Smooth muscle cell of the brain vasculature (primary cell): ENCODE measurements around the gene CEP126.
A peak's percentile ranks its signal among the peaks of the same experiment; 100 is the strongest.
"Not testable (repeated sequence)": the region's sequence is repeated elsewhere in the genome, so short reads cannot be mapped to it uniquely, and the experiment has no call there.

ENCODE experiments used
- DNase-seq: peaks from one replicate; pipeline ENCODE4 v3.0.0-alpha.2; 2012; ENCODE audit warnings: low read depth, low spot score

The CEP126 gene

GRCh38 chr11:101931692-101932091 lies 16.9 kb downstream of the CEP126 start:
- no peak for DNase-seq

GRCh38 chr11:101940901-101941520 lies 26.2 kb downstream of the CEP126 start:
- no peak for DNase-seq

DNA sequence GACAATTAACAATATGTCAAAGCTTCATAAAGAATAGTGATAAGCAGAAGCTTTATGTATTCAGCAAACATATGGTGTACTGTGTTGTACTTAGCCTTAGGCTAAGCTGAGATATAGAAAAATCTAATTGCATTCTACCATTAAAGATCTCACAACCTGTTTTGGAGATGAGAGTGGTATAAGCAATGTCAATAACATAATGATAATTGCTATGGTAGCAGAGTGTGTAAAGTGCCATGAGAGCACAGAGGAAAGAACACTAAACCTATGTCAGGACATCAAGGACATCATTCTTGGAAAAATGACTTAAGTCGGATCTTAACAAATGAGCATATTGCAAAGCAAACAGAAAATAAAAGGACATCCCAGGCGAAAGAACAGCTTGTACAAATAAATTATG lies 30.1 kb downstream of the CEP126 start:
- DNase-seq, result no peak

- DNase-seq, result no peak
These were observed 30.6 kb downstream of the CEP126 start for GRCh38 chr11:101945448-101945847.

- DNase-seq, result no peak
These were observed 34.9 kb downstream of the CEP126 start for GRCh38 chr11:101949680-101950220.

GRCh38 chr11:101955278-101955677 lies 40.5 kb downstream of the CEP126 start:
- no peak for DNase-seq

- DNase-seq, result no peak
These were observed 40.9 kb downstream of the CEP126 start for GRCh38 chr11:101955701-101956100.

DNA sequence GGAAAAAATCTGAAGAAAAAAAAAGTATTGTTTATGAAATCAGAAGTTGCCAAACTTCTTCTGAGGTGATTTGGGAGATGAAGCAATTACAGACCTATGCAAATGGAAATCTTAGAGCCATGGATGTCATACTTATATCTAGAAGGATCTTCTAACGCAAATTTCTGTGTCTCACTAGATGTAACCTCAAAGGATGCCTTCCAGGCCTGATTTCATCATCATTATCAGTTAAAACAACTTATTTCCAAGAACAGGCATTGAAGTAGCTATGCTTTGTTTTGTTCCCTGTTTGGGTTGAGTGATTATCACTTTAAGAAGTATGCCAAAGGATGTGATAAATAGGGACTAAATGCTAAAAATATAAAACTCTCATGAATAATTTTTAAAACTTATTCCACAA lies 45.4 kb downstream of the CEP126 start:
- DNase-seq, result no peak

- not testable (repeated sequence) for DNase-seq
These were observed 49.4 kb downstream of the CEP126 start for GRCh38 chr11:101964200-101964599.

GRCh38 chr11:101974255-101974654 lies 59.4 kb downstream of the CEP126 start:
- no peak for DNase-seq

- no peak for DNase-seq
These were observed 60.0 kb downstream of the CEP126 start for GRCh38 chr11:101974771-101975170.

- DNase-seq, result no peak
These were observed 60.9 kb downstream of the CEP126 start for GRCh38 chr11:101975734-101976133.

DNA sequence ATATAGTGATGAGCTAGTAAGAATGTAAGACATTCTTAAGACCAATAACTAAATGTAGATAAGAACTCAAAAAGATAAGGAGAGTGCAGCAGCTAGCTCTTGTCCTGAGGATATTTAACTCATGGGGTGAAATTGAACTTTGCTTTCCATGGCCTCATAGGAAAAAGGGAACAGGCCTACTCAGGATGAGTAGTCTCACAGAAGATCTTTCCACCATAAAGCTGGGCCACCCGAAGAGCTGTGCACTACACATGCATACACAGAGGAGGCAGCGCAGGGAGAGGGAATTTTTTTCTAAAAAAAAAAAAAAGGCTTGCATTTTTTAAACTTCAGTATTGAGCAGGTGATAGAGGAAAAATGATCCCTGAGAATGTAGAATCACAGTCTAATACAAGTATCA lies 72.6 kb downstream of the CEP126 start:
- DNase-seq, result no peak

- DNase-seq, result no peak
These were observed 78.4 kb downstream of the CEP126 start for GRCh38 chr11:101993172-101993571.

DNA sequence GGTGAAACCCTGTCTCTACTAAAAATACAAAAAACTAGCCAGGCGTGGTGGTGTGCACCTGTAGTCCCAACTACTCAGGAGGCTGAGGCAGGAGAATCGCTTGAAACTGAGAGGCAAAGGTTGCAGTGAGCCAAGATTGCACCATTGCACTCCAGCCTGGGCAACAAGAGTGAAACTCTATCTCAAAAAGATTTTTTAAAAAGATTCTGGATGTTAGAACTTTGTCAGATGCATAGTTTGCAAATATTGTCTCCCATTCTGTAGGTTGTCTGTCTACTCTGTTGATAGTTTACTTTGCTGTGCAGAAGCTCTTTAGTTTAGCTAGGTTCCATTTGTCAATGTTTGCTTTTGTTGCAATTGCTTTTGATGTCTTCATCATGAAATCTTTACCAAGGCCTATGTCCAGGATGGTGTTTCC lies 79.3 kb downstream of the CEP126 start:
- DNase-seq, result not testable (repeated sequence)

DNA sequence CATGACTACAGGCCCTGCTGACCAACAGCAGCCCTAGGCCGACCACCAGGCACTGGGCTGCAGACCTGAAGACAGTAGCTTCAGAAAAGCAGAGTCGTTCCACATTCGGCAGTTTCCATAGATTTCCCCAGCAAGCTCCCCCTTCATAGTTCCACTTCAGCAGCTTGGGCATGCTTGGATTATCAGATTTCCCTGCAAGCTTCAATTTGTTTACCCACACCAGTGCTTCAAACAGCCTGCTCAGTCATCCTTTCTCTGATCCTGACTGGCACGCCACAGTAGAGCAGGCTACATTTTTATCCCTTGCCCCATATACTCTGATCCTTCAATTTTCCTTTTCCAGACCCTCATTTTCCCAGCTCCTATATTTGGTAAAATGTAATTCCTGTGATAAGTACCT lies 81.3 kb downstream of the CEP126 start:
- no peak for DNase-seq

DNA sequence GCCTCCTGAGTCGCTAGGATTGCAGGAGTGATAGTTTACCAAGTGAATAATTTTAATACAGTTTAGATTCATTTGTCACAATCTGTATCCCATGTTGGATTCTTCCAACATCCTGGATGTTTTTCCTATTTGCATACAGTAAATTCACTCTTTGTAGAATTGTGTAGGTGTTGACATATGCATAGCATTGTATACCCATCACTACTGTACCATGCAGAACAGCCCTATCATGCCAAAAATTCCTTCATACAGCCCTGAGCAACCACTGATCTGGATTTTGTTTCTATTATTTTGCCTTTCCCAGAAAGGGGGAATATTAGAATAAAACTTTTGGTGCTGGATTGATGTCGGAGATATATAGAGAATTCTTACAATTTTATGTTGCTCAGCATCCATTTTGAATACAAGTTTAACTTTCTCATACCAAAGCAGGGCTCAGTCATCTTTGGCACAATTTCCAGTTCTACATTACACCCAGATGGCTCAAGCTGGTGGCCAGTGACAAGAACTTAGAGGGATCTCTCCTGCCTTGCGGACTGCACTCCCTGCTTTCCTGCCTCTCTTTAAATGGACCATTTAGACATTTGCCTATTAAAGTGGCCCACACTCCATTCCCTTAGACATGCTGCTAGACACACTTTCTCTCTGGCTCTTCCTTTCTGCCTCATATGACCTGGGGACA lies 87.0 kb downstream of the CEP126 start:
- no peak for DNase-seq

DNA sequence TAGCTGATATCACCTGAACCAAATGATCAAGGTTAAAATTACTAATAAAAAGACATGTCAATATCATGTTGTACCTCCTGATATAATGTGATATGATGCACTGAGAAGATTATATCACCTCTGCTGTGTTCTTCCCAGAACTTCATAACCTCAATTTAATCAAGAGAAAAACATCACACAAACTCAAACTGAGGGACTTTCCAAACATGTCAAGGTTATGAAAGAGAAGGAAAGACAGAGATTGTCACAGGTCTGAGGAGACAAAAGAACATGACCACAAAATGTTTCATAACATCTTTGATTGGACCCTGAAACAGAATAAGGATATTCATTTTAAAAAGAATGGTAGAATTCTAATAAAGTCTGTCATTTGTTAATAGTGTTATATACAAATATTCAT lies 89.4 kb downstream of the CEP126 start:
- DNase-seq, result no peak

GRCh38 chr11:102005306-102005705 lies 90.5 kb downstream of the CEP126 start:
- DNase-seq, result no peak

GRCh38 chr11:102006835-102007566 lies 92.2 kb downstream of the CEP126 start:
- DNase-seq, result no peak

GRCh38 chr11:102007567-102008437 lies 93.0 kb downstream of the CEP126 start:
- DNase-seq, result peak; percentile 18
